ENCODE measurements around the gene CCNI2. TPM values are rescaled to one million over a fixed set of nuclear protein-coding genes. Genes with fewer than 3 reads are reported as not detected.

Gene CCNI2
- total and polyA plus RNA-seq, 2 donors (not counting 3 experiments of a cell fraction or from before 2014, with no cell fraction given), result 0.25 to 0.53 TPM

DNA sequence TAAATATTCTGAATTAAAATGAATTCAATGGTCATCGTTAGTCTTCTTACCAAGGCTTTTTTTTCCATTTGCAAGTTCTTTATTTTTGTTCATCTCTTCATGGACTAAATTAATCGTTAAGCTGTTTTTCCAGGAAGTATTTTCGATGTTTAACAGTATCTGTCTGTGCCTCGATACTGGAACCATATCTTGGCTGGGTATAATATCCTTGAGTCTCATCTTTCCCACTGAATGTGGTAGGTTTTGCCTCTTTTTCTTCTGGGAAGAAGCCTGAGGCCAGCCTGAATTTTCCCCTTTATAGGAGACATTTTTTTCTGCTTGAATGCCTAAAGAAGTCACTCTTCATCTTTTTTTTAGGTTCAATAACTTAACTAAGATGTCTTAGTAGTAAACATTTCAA is 33.8 kb downstream of the CCNI2 start:
- ChIA-PET POLR2A (no interaction called here), CTCF (interaction anchor here (1.4 to 1.7 kb wide), 3 partner anchors 34 to 48 kb away, joined by 3 to 11 read pairs (median 6); partner anchors contain the start of gene CCNI2)

GRCh38 chr5:132782101-132782500 is 34.9 kb downstream of the CCNI2 start:
- peak overlapping the region; percentile 68 for H3K4me2 ChIP-seq (ENCODE audit: insufficient read depth, low read length)
- H3K9me3 ChIP-seq (replicated peaks; ENCODE audit: control insufficient read depth, insufficient read depth, low read length), result no peaks in the 10 kb centered on the region
- no TSS peak for BruUV-seq (replicated peaks)
- H3K27me3 ChIP-seq (ENCODE audit: control insufficient read depth in 2 of 2, insufficient read depth in 2 of 2, low read length in 2 of 2), result no peaks in the 10 kb centered on the region
- H3K9ac ChIP-seq (replicated peaks; ENCODE audit: extremely low read depth, insufficient read depth, low read length), result peak overlapping the region; percentile 39
- no peak overlapping the region for H3K4me3 ChIP-seq (replicated peaks in 1 of 3; ENCODE audit: insufficient read depth in 1 of 3, low read depth in 1 of 3, low read length in 3 of 3)
- dilution Hi-C loops (cut with MboI; ENCODE audit: extremely low pct_ligation_motif_present, low sequenced_read_pairs), result no loop called here
- no peaks in the 10 kb centered on the region for H4K20me1 ChIP-seq (replicated peaks; ENCODE audit: control insufficient read depth, extremely low read depth, insufficient read depth, low read length)
- peak overlapping the region; percentile 72 for H3K27ac ChIP-seq (ENCODE audit: insufficient read depth, low read depth, low read length)
- POLR2A ChIA-PET, result no interaction called here
- no peaks in the 10 kb centered on the region for H3K36me3 ChIP-seq (ENCODE audit: control insufficient read depth in 2 of 2, extremely low read depth in 1 of 2, insufficient read depth in 2 of 2, low read length in 2 of 2)
- FAIRE-seq, result peak; percentile 93
- intact Hi-C loops (cut with micrococcal nuclease), result loop anchor here (1.0 kb wide), 1 partner anchor 32 kb away; no protein-coding TSS in a partner anchor
- H2AFZ ChIP-seq (ENCODE audit: low read depth, low read length), result peak overlapping the region; percentile 66
- no peaks in the 10 kb centered on the region for H3K79me2 ChIP-seq (ENCODE audit: control insufficient read depth, insufficient read depth, low read length)
- no peaks in the 10 kb centered on the region for H3K9me1 ChIP-seq (replicated peaks; ENCODE audit: control insufficient read depth, extremely low read depth, insufficient read depth, low read length)
- TF ChIP-seq EZH2 (IDR thresholded peaks at IDR 0.05; ENCODE audit: borderline replicate concordance, low read depth, low read length, severe bottlenecking), result no peak
- peak; percentile 76 for TF ChIP-seq POLR2AphosphoS5 (IDR thresholded peaks at IDR 0.05; ENCODE audit: insufficient read depth, low read depth, low read length)
- TF ChIP-seq GATA2 (IDR thresholded peaks at IDR 0.05; ENCODE audit: insufficient read depth, insufficient read length, low read depth, low read length), result no peak
- peak; percentile 71 for TF ChIP-seq POLR2A (IDR thresholded peaks at IDR 0.05; ENCODE audit: low read depth, low read length)
- TF ChIP-seq, protein P1, sequence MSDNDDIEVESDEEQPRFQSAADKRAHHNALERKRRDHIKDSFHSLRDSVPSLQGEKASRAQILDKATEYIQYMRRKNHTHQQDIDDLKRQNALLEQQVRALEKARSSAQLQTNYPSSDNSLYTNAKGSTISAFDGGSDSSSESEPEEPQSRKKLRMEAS (IDR thresholded peaks at IDR 0.05; ENCODE audit: insufficient read depth, insufficient read length), result no peak
- peak; percentile 88 for TF ChIP-seq JUN (IDR thresholded peaks at IDR 0.05; ENCODE audit: borderline replicate concordance, insufficient read depth, insufficient read length, low read depth)
- peak; percentile 92 for TF ChIP-seq FOS (IDR thresholded peaks at IDR 0.05; ENCODE audit: borderline replicate concordance, insufficient read depth, low read length)
- no peak for TF ChIP-seq MYC (IDR thresholded peaks at IDR 0.05; ENCODE audit: low read depth, low read length)
- DNase-seq (ENCODE audit: low read depth, low spot score), result peak; percentile 78
- peaks cover 21% of the 10 kb centered on the region for H3K4me1 ChIP-seq (ENCODE audit: control insufficient read depth, extremely low read depth, insufficient read depth, low read length)
- CTCF ChIA-PET, result interaction anchor here (0.7 to 1.7 kb wide), 9 partner anchors 9 to 255 kb away, joined by 3 to 11 read pairs (median 3); partner anchors contain the start of gene CCNI2

More for the DNA sequence above, 33.8 kb downstream of the CCNI2 start:
- DNase-seq (ENCODE audit: low read depth, low spot score) (no peak), FAIRE-seq (no peak)
- no peak overlapping the region for H3K4me3 ChIP-seq (replicated peaks in 1 of 3; ENCODE audit: insufficient read depth in 1 of 3, low read depth in 1 of 3, low read length in 3 of 3)
- intact Hi-C loops (cut with micrococcal nuclease) (no loop called here), dilution Hi-C loops (cut with MboI; ENCODE audit: extremely low pct_ligation_motif_present, low sequenced_read_pairs) (no loop called here)
- no peak overlapping the region for H3K27ac ChIP-seq (ENCODE audit: insufficient read depth, low read depth, low read length)
- TF ChIP-seq JUN (IDR thresholded peaks at IDR 0.05; ENCODE audit: borderline replicate concordance, insufficient read depth, insufficient read length, low read depth) (no peak), GATA2 (IDR thresholded peaks at IDR 0.05; ENCODE audit: insufficient read depth, insufficient read length, low read depth, low read length) (no peak), MYC (IDR thresholded peaks at IDR 0.05; ENCODE audit: low read depth, low read length) (no peak), POLR2A (IDR thresholded peaks at IDR 0.05; ENCODE audit: low read depth, low read length) (no peak)
- TF ChIP-seq, protein P1 (IDR thresholded peaks at IDR 0.05; ENCODE audit: insufficient read depth, insufficient read length), result no peak
- H3K79me2 ChIP-seq (ENCODE audit: control insufficient read depth, insufficient read depth, low read length), result peaks cover 5% of the 10 kb centered on the region
- H3K9me3 ChIP-seq (replicated peaks; ENCODE audit: control insufficient read depth, insufficient read depth, low read length), result no peaks in the 10 kb centered on the region
- peaks cover 23% of the 10 kb centered on the region for H3K4me1 ChIP-seq (ENCODE audit: control insufficient read depth, extremely low read depth, insufficient read depth, low read length)
- no peak overlapping the region for H3K4me2 ChIP-seq (ENCODE audit: insufficient read depth, low read length)
- H4K20me1 ChIP-seq (replicated peaks; ENCODE audit: control insufficient read depth, extremely low read depth, insufficient read depth, low read length), result no peaks in the 10 kb centered on the region
- no peaks in the 10 kb centered on the region for H3K27me3 ChIP-seq (ENCODE audit: control insufficient read depth in 2 of 2, insufficient read depth in 2 of 2, low read length in 2 of 2)
- H3K9me1 ChIP-seq (replicated peaks; ENCODE audit: control insufficient read depth, extremely low read depth, insufficient read depth, low read length), result no peaks in the 10 kb centered on the region
- no peak overlapping the region for H2AFZ ChIP-seq (ENCODE audit: low read depth, low read length)
- H3K36me3 ChIP-seq (ENCODE audit: control insufficient read depth in 2 of 2, extremely low read depth in 1 of 2, insufficient read depth in 2 of 2, low read length in 2 of 2), result no peaks in the 10 kb centered on the region
- no peak overlapping the region for H3K9ac ChIP-seq (replicated peaks; ENCODE audit: extremely low read depth, insufficient read depth, low read length)
- BruUV-seq (replicated peaks), result no TSS peak
